Liver (tissue), 3 donors: ENCODE measurements around the gene INPP5K.

Experiments used
- CTCF ChIP-seq: fragments of 150-350 bp; IDR thresholded peaks from 2 replicates; pipeline ENCODE4 v1.5.1; 2017; ENCODE audit warnings: improper control_type of control experiment, low read depth, low read length; ENCODE audit not compliant: missing input control
- MAX ChIP-seq: IDR thresholded peaks from 2 replicates; pipeline ENCODE4 v1.6.1; 2016; ENCODE audit warnings: antibody characterized with exemption
- NR2F2 ChIP-seq: IDR thresholded peaks from 2 replicates; pipeline ENCODE4 v1.6.1; 2016; ENCODE audit warnings: antibody characterized with exemption
- RAD21 ChIP-seq, 2 donors: IDR thresholded peaks; 2 replicates each; pipeline ENCODE4 v1.6.1; 2016; ENCODE audit warnings: antibody characterized with exemption in 2 of 2, mild to moderate bottlenecking in 2 of 2
- REST ChIP-seq: IDR thresholded peaks from 2 replicates; pipeline ENCODE4 v1.6.1; 2016; ENCODE audit warnings: antibody characterized with exemption, mild to moderate bottlenecking
- SP1 ChIP-seq: IDR thresholded peaks from 2 replicates; pipeline ENCODE4 v1.6.1; 2018; ENCODE audit warnings: antibody characterized with exemption, mild to moderate bottlenecking
- TAF1 ChIP-seq: conservative IDR thresholded peaks from 2 replicates; pipeline ENCODE4 v1.6.1; 2016; ENCODE audit warnings: antibody characterized with exemption, mild to moderate bottlenecking
- donor health status: healthy.
- donor health status: healthy.

GRCh38 chr17:1467258-1467657 is 49.2 kb downstream of the INPP5K start:
- TF ChIP-seq CTCF (no peak), NR2F2 (no peak), SP1 (no peak), MAX (no peak), REST (no peak), RAD21 (IDR thresholded peaks at IDR 0.05) (no peak), TAF1 (no peak)
